Measurements from ENCODE around the gene CBLC. TPM values are rescaled to one million over a fixed set of nuclear protein-coding genes. Genes with fewer than 3 reads are reported as not detected.

The CBLC gene
- total and polyA plus RNA-seq, 2 donors (not counting 1 experiment from before 2014, with no cell fraction given) = not detected

DNA sequence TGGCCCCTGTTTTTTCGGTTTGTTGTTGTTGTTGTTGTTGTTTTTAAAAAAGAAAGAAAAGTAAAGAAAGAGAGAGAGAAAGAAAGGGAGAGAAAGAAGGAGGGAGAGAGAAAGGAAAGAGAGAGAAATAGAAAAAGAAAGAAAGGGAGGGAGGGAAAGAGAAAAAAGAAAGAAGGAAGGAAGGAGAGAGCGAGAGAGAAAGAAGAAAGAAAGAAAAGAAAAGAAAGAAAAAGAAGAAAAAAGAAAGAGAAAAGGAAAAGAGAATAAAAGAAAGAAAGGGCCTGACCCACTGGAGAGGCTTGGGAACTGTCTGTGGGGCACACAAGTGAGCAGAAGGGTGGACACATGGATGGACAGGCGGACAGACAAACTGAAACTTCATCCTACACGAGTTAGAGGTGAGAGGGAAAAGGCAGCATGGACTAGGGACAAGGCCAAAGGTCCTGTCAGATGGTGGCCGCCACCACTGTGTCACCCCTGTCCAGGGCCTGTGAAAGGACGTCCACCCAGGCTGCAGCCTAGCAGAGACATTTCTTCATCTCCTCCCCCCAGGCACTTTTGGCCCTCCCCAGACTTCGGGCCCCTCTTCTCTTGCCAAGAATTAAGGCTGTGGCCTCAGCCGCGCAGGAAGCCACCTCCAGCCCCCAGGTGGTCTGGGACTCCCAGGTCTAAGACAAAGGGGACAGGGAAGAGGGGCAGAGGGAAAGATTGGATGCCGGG, 22.1 kb downstream of the CBLC start:
- H3K9ac ChIP-seq (ENCODE audit: low read length) = no peak overlapping the region
- CTCF ChIA-PET = interaction anchor here (1.0 to 3.5 kb wide), 2 partner anchors 16 to 75 kb away, joined by 3 to 11 read pairs; no protein-coding TSS in a partner anchor
- no peak for ATAC-seq (ENCODE audit: low read depth)
- peaks cover 8% of the 10 kb centered on the region for H3K4me1 Mint-ChIP-seq
- no peak overlapping the region for H3K4me3 ChIP-seq (ENCODE audit: control extremely low read depth in 1 of 5, extremely low read depth in 1 of 5, insufficient read depth in 1 of 5, low read depth in 2 of 5, low read length in 4 of 5)
- H3K9me3 ChIP-seq (ENCODE audit: control extremely low read depth in 1 of 3, control insufficient read depth in 2 of 3, insufficient read depth in 1 of 3, low read length in 2 of 3) = peaks cover 0 to 7% (median 0%) of the 10 kb centered on the region in 3 donors
- peaks cover 0 to 9% (median under 1%) of the 10 kb centered on the region in 4 experiments for H3K27me3 ChIP-seq (replicated peaks in 1 of 4; ENCODE audit: control extremely low read depth in 1 of 4, control insufficient read depth in 3 of 4, insufficient read depth in 4 of 4, low read length in 3 of 4)
- peaks cover 23% of the 10 kb centered on the region for H3K27me3 Mint-ChIP-seq
- DNase-seq = no peak
- no peaks in the 10 kb centered on the region for H3K79me2 ChIP-seq (ENCODE audit: control insufficient read depth, insufficient read depth, low read length)
- TF ChIP-seq EZH2 (IDR thresholded peaks at IDR 0.05; ENCODE audit: borderline replicate concordance, insufficient read depth, low read depth, low read length, poor library complexity, severe bottlenecking) = no peak
- TF ChIP-seq, protein P1, sequence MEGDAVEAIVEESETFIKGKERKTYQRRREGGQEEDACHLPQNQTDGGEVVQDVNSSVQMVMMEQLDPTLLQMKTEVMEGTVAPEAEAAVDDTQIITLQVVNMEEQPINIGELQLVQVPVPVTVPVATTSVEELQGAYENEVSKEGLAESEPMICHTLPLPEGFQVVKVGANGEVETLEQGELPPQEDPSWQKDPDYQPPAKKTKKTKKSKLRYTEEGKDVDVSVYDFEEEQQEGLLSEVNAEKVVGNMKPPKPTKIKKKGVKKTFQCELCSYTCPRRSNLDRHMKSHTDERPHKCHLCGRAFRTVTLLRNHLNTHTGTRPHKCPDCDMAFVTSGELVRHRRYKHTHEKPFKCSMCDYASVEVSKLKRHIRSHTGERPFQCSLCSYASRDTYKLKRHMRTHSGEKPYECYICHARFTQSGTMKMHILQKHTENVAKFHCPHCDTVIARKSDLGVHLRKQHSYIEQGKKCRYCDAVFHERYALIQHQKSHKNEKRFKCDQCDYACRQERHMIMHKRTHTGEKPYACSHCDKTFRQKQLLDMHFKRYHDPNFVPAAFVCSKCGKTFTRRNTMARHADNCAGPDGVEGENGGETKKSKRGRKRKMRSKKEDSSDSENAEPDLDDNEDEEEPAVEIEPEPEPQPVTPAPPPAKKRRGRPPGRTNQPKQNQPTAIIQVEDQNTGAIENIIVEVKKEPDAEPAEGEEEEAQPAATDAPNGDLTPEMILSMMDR (IDR thresholded peaks at IDR 0.05) = no peak
- H3K4me2 ChIP-seq (replicated peaks; ENCODE audit: low read depth, low read length, poor library complexity, severe bottlenecking) = no peak overlapping the region
- H4K20me1 ChIP-seq (ENCODE audit: control insufficient read depth, insufficient read depth, low read length, poor library complexity, severe bottlenecking) = no peaks in the 10 kb centered on the region
- H2AFZ ChIP-seq (ENCODE audit: insufficient read depth, low read depth, low read length, poor library complexity, severe bottlenecking) = no peak overlapping the region
- WGBS (ENCODE audit: insufficient coverage) = 83% methylated on average over 7 of the region's 10 CpGs
- no peak overlapping the region for H3K4me3 Mint-ChIP-seq
- H3K27ac Mint-ChIP-seq = no peak overlapping the region
- intact Hi-C loops (cut with micrococcal nuclease) = loop anchor here (2.0 to 10.0 kb wide), 2 partner anchors 77 to 445 kb away; partner anchors contain the start of gene EXOC3L2
- H3K36me3 ChIP-seq (replicated peaks in 1 of 2; ENCODE audit: control extremely low read depth in 1 of 2, control insufficient read depth in 1 of 2, extremely low read depth in 1 of 2, insufficient read depth in 2 of 2, low read length in 1 of 2) = no peaks in the 10 kb centered on the region
- no peaks in the 10 kb centered on the region for H3K9me3 Mint-ChIP-seq (ENCODE audit: insufficient read depth)
- H3K27ac ChIP-seq (ENCODE audit: low read length in 2 of 2) = no peak overlapping the region
- POLR2A ChIA-PET = no interaction called here
- peaks cover 15 to 26% of the 10 kb centered on the region in 2 donors for H3K4me1 ChIP-seq (ENCODE audit: control insufficient read depth in 2 of 2, insufficient read depth in 2 of 2, low read length in 2 of 2)

DNA sequence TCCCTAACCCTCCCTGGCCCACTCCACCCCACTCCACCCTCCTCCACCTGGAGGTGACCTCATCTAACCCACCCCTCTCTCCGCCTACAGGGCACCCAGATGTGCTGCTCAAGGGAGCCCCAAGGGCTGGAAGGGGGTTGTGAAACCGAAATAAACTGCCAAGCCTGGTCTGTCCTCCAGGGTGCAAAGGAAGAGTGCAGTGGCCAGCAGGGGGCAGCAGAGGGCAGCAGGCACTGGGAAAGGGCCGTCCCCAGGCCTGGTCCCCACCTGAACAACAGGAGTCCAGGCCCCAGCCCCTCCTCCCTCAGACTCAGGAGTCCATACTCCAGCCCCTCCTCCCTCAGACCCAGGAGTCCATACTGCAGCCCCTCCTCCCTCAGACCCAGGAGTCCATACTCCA, 22.8 kb downstream of the CBLC start:
- no peaks in the 10 kb centered on the region for H3K79me2 ChIP-seq (ENCODE audit: control insufficient read depth, insufficient read depth, low read length)
- intact Hi-C loops (cut with micrococcal nuclease) = loop anchor here (2.0 to 10.0 kb wide), 2 partner anchors 78 to 444 kb away; partner anchors contain the start of gene EXOC3L2
- H3K9ac ChIP-seq (ENCODE audit: low read length) = no peak overlapping the region
- Mint-ChIP-seq H3K4me3 (no peak overlapping the region), H3K27ac (no peak overlapping the region), H3K9me3 (ENCODE audit: insufficient read depth) (no peaks in the 10 kb centered on the region), H3K27me3 (peaks cover 25% of the 10 kb centered on the region), H3K4me1 (peaks cover 8% of the 10 kb centered on the region)
- WGBS (ENCODE audit: insufficient coverage) = 0% methylated on average over 2 of the region's 3 CpGs
- CTCF ChIA-PET = no interaction called here
- peaks cover 0 to 9% (median under 1%) of the 10 kb centered on the region in 4 experiments for H3K27me3 ChIP-seq (replicated peaks in 1 of 4; ENCODE audit: control extremely low read depth in 1 of 4, control insufficient read depth in 3 of 4, insufficient read depth in 4 of 4, low read length in 3 of 4)
- no peak for TF ChIP-seq EZH2 (IDR thresholded peaks at IDR 0.05; ENCODE audit: borderline replicate concordance, insufficient read depth, low read depth, low read length, poor library complexity, severe bottlenecking)
- TF ChIP-seq, protein P1 (IDR thresholded peaks at IDR 0.05) = peak; percentile 68
- H3K9me3 ChIP-seq (ENCODE audit: control extremely low read depth in 1 of 3, control insufficient read depth in 2 of 3, insufficient read depth in 1 of 3, low read length in 2 of 3) = peaks cover 0 to 7% (median 0%) of the 10 kb centered on the region in 3 donors
- H4K20me1 ChIP-seq (ENCODE audit: control insufficient read depth, insufficient read depth, low read length, poor library complexity, severe bottlenecking) = no peaks in the 10 kb centered on the region
- no peak overlapping the region for H2AFZ ChIP-seq (ENCODE audit: insufficient read depth, low read depth, low read length, poor library complexity, severe bottlenecking)
- H3K4me1 ChIP-seq (ENCODE audit: control insufficient read depth in 2 of 2, insufficient read depth in 2 of 2, low read length in 2 of 2) = peaks cover 11 to 22% of the 10 kb centered on the region in 2 donors
- peak; percentile 80 for ATAC-seq (ENCODE audit: low read depth)
- DNase-seq = peak; percentile 79
- no peak overlapping the region for H3K4me2 ChIP-seq (replicated peaks; ENCODE audit: low read depth, low read length, poor library complexity, severe bottlenecking)
- no peak overlapping the region for H3K4me3 ChIP-seq (ENCODE audit: control extremely low read depth in 1 of 5, extremely low read depth in 1 of 5, insufficient read depth in 1 of 5, low read depth in 2 of 5, low read length in 4 of 5)
- H3K27ac ChIP-seq (ENCODE audit: low read length in 2 of 2) = no peak overlapping the region
- no peaks in the 10 kb centered on the region for H3K36me3 ChIP-seq (replicated peaks in 1 of 2; ENCODE audit: control extremely low read depth in 1 of 2, control insufficient read depth in 1 of 2, extremely low read depth in 1 of 2, insufficient read depth in 2 of 2, low read length in 1 of 2)
- POLR2A ChIA-PET = no interaction called here

All from B cell (primary cell).